ENCODE data around the gene EBF4.
"Not testable (repeated sequence)": the region's sequence is repeated elsewhere in the genome, so short reads cannot be mapped to it uniquely, and the experiment has no call there.

Gene EBF4

DNA sequence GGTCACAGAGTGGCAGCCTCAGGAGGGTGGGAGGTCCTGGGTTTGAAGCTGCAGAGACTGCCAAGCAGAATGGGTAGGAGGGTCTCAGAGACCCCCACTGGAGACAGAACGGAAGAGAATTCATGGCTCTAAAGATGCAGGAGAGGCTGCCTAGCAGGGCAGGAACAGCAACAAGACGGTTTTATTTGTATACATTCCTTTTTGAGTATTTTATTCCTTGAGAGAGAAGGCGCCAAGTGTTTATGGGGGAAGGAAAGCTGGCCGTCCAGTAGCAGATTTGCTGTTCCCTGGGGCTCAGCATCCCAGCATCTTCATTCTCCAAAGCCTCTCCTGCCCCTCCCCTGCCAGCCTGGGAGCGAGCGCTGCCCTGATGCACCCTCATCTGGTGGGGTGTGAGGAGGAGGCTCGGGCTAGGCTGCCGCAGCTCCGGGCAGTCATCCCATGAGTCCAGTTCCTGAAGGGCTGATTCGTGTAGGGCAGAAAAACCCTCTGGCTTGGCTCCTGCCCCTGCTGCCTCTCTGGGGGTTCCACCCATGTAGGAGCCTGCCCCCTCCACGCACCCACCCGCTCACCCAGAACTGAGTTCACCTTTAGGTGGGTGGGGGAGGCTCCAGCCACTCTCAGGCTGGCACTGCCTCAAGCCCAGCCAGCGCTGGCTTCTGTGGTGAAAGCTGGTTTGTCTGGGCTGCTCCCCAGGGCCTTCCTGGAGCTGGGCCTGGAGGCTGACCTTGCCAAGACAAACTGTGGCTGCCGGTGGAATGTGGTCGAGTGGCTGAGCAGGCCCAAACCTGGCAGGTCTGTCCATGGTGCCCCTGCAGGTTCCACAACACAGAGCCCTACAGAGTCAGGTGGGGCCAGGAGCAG, 75.4 kb downstream of the EBF4 start:
- DNase-seq: no peak

DNA sequence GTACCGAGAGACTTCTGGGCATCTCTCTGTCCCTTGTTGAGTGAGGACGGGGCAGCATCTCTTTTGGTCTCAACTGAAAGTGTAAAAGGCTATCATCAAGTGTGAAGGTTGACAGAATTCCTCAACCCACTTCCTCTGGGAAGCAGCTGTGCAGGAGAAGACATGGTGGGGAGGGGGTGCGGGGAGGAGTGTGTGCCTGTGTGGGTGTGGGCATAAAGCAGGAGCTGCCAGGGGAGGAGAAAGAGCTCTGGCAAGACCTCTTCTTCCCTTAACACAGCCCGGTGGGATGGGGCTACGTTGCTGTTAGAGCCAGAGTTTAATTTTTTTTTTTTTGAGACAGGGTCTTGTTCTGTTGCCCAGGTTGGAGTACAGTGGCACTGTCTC, 76.0 kb downstream of the EBF4 start:
- in situ Hi-C loops (cut with HindIII; ENCODE audit: low pct_ligation_motif_present, low pct_unique_long_range_greater_than_20kb, low sequenced_read_pairs): no loop called here
- no peak for DNase-seq

More for the DNA sequence above, 75.4 kb downstream of the EBF4 start:
- in situ Hi-C loops (cut with HindIII; ENCODE audit: low pct_ligation_motif_present, low pct_unique_long_range_greater_than_20kb, low sequenced_read_pairs): no loop called here

DNA sequence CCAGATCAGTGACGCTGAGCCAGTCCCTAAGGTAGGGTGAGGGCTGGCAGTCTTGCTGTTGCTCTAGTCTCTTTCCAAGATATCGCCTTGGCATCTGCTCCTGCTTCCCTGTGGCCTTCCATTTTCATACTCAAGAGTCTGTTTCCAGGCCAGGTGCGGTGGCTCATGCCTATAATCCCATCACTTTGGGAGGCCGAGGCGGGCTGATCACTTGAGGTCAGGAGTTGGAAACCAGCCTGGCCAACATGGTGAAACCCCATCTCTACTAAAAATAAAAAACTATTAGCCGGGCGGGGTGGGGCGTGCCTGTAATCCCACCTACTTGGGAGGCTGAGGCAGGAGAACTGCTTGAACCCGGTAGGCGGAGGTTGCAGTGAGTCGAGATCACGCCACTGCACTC, 77.5 kb downstream of the EBF4 start:
- DNase-seq; in situ Hi-C loops (cut with HindIII; ENCODE audit: low pct_ligation_motif_present, low pct_unique_long_range_greater_than_20kb, low sequenced_read_pairs): not testable (repeated sequence)

DNA sequence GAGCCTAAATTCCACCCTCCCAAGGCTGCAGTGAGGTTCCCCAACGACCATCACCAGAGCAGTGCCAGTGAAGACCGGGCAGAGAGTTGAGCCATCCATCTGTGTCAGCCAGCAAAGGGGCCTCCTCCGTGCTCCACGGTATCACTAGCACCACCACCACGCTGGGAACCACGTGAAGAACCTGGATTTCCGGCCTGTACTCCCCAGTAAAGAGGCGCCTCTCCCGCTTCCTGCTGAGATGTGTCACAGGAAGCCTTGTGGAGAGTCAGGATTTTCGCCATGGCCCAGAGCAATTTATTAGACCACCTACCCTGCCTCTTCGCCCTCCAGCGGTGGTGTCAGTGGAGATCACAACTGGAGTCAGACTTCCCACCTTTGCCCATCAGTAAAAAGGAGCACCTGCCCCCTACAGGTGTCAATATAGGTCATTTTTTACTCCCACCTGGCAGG, 79.1 kb downstream of the EBF4 start:
- DNase-seq: no peak
- in situ Hi-C loops (cut with HindIII; ENCODE audit: low pct_ligation_motif_present, low pct_unique_long_range_greater_than_20kb, low sequenced_read_pairs): no loop called here

DNA sequence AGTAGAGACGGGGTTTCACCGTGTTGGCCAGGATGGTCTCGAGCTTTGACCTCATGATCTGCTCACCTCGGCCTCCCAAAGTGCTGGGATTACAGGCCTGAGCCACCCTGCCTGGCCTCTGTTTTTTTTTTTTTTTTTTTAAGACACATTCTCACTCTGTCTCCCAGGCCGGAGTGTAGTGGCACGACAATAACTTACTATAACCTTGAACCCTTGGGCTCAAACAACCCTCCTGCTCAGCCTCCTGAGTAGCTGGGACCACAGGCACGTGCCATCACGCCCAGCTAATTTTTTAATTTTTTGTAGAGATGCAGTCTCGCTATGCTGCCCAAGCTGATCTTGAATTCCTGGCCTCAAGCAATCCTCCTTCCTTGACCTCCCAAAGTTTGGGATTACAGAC, 81.2 kb downstream of the EBF4 start:
- no peak for DNase-seq
- in situ Hi-C loops (cut with HindIII; ENCODE audit: low pct_ligation_motif_present, low pct_unique_long_range_greater_than_20kb, low sequenced_read_pairs): no loop called here

DNA sequence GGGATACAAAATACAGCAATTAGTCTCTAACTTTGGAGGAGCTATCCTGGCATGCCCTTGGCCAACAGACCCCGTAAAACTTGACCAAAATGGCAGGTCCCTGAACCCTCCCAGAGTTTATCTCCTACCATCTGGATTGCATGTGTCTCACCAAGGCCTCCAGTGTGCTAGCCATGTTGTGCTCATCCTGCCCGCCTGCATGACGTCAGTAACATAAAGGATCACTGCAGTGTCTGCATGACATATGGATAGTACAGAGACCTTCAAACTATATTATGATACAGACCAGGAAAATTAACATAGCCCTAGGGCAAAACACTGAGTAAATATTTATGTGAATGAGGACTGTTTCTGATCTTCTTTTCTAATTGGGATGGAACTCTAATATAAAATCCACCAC, 82.6 kb downstream of the EBF4 start:
- in situ Hi-C loops (cut with HindIII; ENCODE audit: low pct_ligation_motif_present, low pct_unique_long_range_greater_than_20kb, low sequenced_read_pairs): no loop called here
- DNase-seq: no peak

DNA sequence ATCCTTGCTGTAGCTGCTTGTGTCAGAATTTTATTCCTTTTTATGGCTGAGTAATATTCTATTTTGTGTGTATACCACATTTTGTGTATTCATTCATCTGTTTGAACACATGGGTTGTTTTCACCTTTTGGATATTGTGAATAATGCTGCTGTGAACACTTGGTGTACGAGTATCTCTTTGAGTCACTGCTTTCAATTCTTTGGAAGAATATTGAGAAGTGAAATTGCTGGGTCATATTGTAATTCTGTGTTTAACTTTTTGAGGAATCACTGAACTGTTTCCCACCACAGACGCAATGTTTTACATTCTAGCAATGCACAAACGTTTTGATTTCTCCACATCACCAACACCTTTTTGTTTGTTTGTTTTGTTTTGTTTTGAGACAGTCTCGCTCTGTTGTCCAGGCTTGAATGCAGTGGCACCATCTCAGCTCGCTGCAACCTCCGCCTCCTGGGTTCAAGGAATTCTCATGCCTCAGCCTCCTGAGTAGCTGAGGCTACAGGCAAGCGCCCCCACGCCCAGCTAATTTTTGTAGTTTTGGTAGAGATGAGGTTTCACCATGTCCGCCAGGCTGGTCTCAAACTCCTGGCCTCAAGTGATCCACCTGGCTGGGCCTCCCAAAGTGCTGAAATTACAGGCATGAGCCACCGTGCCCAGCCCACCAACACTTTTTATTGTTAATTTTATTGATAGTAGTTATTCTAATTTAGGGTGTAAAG, 86.2 kb downstream of the EBF4 start:
- in situ Hi-C loops (cut with HindIII; ENCODE audit: low pct_ligation_motif_present, low pct_unique_long_range_greater_than_20kb, low sequenced_read_pairs): no loop called here
- no peak for DNase-seq

DNA sequence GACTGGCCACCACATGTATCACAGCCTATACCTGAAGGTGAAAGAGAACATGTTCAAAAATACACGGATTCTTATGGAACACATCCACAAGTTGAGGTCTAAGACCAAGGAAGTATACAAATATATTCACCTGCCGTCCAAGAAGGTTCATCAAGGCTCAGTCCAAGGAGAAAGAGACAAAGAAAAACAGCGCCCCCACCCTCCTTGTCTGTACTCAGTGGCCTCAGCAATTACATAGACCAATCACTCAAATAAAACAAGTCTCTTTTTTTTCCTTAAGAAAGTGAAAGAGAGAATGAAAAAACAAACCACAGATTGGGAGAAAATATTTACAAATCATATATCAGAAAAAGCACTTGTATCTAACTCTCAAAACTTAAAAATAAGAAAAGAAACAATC, 88.4 kb downstream of the EBF4 start:
- DNase-seq: no peak
- in situ Hi-C loops (cut with HindIII; ENCODE audit: low pct_ligation_motif_present, low pct_unique_long_range_greater_than_20kb, low sequenced_read_pairs): no loop called here

DNA sequence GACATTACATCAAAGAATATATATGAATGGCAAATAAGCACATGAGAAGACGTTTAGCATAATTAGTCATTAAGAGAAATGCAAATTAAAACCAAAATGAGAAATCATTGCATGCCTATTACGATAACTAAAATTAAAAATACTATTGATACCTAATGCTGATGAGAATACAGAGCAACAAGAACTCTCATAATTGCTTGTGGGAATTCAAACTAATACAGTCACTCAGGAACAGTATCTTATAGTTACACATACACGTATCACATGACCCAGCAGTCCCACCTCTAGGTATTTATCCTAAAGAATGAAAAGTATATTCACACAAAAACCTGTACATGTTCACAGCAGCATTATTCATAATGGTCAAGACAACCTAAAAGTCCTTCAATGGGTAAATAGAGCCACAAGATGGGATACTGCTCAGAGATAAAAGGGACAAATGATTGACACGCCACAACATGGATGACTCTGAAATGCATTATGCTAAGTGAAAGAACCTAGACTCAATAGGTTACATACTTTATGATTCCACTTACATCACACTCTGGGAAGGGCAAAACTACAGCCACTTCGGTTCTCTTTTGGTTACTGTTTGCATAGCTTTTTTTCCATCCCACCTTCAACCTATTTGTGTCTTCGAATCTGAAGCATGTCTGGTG, 91.5 kb downstream of the EBF4 start:
- DNase-seq: no peak
- in situ Hi-C loops (cut with HindIII; ENCODE audit: low pct_ligation_motif_present, low pct_unique_long_range_greater_than_20kb, low sequenced_read_pairs): no loop called here

DNA sequence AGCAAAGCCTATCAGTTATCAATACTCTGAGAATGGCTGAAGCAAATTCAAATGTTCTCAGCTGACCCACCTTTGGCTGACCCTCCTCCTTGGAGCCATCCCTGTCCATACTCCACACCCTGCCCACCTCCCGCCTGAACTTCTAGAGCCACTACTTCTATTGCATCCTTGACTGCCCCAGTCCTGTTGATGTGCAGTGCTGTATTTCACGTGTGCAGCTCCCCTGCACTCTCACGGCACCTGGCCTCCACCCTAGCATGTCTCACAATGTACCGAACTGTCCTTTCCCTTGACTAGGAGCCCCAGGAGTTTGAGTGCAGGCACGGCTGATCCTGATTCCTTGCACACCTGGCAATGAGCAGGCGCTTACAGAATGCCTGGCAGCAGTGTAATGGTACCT, 100.9 kb downstream of the EBF4 start:
- no peak for DNase-seq
- in situ Hi-C loops (cut with HindIII; ENCODE audit: low pct_ligation_motif_present, low pct_unique_long_range_greater_than_20kb, low sequenced_read_pairs): no loop called here

DNA sequence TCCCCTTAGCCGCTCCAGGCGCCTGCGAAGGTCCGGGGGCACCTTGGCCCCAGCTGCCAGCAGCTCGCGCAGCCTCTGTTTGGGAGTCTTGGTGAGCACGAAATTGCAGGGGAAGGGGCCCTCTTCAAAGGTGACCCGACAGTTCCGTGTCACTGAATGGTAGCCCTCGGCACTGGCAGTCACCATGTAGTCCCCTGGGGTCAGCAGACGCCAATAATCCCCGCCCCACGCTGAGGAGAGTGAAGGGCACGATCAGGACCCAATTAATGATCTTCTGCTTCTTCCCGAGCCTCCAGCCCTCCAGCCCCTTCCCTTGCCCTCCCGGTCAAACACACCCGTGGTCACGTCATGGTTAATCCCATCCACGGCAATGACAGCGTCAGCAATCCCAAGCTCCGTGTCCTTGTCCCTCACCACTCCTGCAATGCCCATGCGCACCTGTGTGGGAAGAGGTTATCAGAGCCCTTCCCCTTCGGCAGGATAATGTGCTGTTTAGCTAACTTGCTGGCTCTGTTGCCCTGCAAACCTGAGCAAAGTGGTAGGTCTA, 101.7 kb downstream of the EBF4 start:
- DNase-seq: no peak
- in situ Hi-C loops (cut with HindIII; ENCODE audit: low pct_ligation_motif_present, low pct_unique_long_range_greater_than_20kb, low sequenced_read_pairs): no loop called here

DNA sequence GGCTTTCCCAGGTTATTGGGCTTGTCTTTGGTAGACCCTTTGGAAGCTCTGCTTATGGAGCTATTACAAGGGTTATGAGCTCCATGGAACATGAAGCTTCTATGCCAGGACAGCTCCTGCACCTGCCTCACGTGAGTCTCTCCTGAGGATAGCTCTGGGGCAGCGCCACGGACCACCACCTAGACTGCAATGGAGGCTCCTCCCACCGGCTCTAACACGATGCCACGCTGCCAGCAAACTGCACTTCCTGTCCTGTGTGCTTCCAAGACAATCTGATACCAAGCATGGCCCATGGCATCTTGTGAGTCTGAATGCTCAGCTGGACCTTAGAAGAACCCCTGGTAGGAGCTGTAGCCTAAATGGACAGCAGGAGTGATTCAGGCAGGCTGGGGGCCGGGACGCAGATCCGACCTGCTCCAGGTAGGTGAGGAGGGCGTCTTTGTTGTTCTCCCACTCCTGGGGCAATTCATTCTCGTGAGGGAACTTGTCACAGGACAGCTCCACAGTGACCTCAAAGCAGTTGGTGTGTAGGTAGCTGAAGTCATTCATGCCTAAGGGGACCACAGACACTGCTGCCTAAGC, 102.4 kb downstream of the EBF4 start:
- in situ Hi-C loops (cut with HindIII; ENCODE audit: low pct_ligation_motif_present, low pct_unique_long_range_greater_than_20kb, low sequenced_read_pairs): no loop called here
- DNase-seq: no peak

DNA sequence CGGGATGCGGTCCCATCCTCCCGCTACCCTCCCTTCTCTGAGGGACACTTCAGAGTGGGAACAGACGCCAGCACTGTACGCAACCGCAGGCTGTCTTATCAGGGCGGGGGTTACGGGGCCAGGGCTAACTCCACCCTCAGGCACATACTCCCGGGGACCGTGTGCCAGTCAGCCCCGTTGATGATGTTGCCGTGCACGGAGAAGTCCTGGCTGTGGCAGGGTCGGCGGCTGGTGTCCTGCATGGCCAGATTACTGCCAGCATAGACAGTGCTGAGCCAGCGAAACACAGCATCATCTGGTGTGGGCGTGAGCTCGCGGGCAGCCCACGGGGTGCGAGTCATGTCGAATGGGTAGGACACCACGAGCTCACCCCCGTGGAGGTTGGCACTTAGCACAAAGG, 102.9 kb downstream of the EBF4 start:
- no peak for DNase-seq
- in situ Hi-C loops (cut with HindIII; ENCODE audit: low pct_ligation_motif_present, low pct_unique_long_range_greater_than_20kb, low sequenced_read_pairs): no loop called here

DNA sequence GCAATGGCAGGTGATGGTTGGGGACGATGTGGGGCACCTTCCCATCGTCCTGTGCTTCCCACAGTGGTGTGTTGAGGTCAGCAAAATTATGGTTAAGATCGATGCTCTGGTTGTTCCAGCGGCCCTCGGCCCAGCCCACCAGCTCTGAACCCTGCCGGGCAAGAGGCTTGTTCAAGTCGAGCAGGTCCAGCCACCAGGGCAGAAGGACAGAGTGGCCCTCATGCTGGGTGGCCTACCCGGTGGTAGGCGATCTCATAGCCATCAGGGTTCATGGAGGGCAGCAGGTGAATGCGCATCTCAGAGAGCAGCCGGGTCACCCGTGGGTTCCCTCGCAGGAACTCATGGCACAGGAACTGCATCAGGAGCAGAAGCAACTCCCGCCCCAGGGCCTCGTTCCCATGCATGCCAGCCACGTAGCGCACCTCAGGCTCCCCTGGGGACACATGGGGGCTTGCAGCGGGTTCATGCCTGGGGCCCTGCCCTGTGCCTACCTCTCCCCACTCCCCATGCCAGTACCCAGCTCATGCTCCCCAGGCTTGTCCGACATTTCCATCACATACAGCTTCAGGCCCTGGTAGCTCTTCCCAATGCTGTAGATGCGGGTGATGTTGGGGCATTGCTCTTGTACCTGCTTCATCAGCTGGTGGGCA, 103.6 kb downstream of the EBF4 start:
- no peak for DNase-seq
- in situ Hi-C loops (cut with HindIII; ENCODE audit: low pct_ligation_motif_present, low pct_unique_long_range_greater_than_20kb, low sequenced_read_pairs): no loop called here

DNA sequence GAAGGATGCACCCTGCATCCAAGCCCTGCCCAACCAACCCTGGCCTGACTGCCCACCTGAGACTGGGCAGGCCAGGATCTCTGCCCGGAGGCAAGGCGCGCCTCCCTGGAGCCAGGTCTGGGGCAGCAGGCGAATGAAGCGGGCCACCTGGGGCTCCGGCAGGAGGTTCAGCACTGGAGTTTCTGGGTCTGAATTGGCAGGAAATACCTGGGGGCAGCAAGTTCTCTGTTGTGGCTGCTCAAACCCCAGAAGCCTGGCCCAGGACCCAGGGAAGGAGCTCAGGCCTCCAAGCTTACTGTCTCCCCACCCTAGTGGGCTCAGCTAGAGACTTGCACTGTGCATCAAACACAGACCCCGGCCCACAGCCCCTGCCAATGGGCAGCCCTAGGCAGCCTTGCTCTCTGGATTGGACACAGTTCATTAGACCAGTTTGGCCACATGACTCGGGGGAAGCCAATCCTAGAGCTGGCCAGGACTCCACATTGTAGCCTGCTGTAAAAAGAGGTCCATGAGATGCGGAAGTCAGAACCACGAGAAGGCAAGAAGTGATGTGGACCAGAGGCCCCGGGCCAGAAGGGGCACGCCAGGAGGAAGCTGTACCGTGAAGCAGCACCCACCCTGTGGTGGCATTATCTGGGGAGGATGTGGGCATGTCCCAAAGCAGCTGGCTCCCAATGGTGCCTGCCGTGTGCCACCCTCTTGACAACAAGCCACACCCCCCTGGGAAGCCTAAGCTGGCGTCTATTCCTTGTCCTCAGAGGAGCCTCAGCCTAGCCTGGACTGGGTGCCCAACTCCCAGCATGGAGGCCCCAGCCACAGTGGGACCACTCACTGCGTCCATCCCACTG, 104.8 kb downstream of the EBF4 start:
- DNase-seq: no peak
- in situ Hi-C loops (cut with HindIII; ENCODE audit: low pct_ligation_motif_present, low pct_unique_long_range_greater_than_20kb, low sequenced_read_pairs): no loop called here

DNA sequence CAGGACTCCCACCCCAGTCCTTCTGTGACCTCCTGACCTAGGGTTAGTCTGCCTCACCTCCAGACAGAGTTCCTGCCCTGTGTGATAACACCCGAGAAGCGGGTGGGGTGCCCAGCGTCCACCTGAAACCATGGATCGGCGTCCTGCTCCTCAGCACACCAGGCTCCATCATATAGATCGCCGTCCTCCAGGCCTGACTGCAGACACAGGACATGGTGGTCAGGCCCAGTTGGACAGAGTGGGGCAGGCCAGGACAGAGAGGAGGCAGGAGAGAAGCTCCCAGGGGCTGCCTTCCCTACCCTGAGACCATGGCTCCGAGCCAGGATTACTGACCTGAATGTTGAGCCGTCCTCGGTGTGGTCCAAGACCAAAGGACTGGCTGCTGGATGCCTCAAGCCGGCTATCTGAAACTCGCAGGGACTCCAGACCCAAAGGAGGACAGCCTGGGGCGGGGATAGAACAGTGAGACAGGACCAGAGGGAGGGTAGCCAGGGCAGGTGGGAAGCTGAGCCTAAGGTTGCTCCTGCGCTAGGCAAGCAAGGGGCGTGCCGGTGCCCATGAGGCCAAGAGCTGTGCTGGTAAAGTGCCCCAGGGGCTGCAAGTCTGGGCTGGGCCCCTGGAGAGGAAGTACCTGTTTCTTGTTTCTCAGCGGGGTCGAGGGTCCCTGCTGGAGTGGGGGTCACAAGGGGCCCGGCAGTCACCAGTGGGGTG, 105.7 kb downstream of the EBF4 start:
- in situ Hi-C loops (cut with HindIII; ENCODE audit: low pct_ligation_motif_present, low pct_unique_long_range_greater_than_20kb, low sequenced_read_pairs): no loop called here

DNA sequence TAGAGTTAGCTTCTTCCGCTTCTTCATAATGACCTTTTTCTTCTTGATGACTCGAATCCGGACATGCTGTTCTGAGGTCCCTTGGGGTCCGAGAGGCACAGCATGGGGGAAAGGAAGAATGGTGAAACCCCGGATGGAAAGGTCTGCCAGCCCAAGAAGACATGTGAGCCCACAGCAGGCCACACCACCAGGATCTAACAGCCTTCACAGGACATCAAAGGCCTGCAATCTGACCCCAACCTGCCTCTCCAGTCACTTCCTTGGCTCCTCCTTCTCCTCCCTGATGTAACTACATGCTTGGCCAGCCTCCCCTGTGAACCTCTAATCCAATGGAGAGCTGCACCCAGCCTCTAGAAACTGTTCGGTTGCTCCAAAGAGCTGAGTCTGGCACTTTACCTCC, 106.2 kb downstream of the EBF4 start:
- in situ Hi-C loops (cut with HindIII; ENCODE audit: low pct_ligation_motif_present, low pct_unique_long_range_greater_than_20kb, low sequenced_read_pairs): no loop called here
- DNase-seq: no peak

More for the DNA sequence above, 105.7 kb downstream of the EBF4 start:
- DNase-seq: no peak
